GM12891 (cell line): Measurements from ENCODE around the gene ELL.

Experiments
- PAX5 ChIP-seq: IDR thresholded peaks from 2 replicates; pipeline ENCODE4 v1.6.1; 2011; ENCODE audit warnings: low read length, moderate library complexity, mild to moderate bottlenecking; ENCODE audit not compliant: insufficient read depth, severe bottlenecking
- POLR2A ChIP-seq: IDR thresholded peaks from 2 replicates; pipeline ENCODE4 v1.6.1; 2011; ENCODE audit warnings: low read depth, low read length, control low read depth
- POLR2AphosphoS5 ChIP-seq: IDR thresholded peaks from 2 replicates; pipeline ENCODE4 v1.6.1; 2011; ENCODE audit warnings: low read depth, low read length, control low read depth
- POU2F2 ChIP-seq: IDR thresholded peaks from 2 replicates; pipeline ENCODE4 v1.6.1; 2011; ENCODE audit warnings: low read depth, mild to moderate bottlenecking, control low read depth, low read length, moderate library complexity
- SPI1 ChIP-seq: IDR thresholded peaks from 2 replicates; pipeline ENCODE4 v1.6.1; 2011; ENCODE audit warnings: low read depth, low read length, control low read depth
- TAF1 ChIP-seq: IDR thresholded peaks from 2 replicates; pipeline ENCODE4 v1.6.1; 2011; ENCODE audit warnings: low read depth, low read length, control low read depth

DNA sequence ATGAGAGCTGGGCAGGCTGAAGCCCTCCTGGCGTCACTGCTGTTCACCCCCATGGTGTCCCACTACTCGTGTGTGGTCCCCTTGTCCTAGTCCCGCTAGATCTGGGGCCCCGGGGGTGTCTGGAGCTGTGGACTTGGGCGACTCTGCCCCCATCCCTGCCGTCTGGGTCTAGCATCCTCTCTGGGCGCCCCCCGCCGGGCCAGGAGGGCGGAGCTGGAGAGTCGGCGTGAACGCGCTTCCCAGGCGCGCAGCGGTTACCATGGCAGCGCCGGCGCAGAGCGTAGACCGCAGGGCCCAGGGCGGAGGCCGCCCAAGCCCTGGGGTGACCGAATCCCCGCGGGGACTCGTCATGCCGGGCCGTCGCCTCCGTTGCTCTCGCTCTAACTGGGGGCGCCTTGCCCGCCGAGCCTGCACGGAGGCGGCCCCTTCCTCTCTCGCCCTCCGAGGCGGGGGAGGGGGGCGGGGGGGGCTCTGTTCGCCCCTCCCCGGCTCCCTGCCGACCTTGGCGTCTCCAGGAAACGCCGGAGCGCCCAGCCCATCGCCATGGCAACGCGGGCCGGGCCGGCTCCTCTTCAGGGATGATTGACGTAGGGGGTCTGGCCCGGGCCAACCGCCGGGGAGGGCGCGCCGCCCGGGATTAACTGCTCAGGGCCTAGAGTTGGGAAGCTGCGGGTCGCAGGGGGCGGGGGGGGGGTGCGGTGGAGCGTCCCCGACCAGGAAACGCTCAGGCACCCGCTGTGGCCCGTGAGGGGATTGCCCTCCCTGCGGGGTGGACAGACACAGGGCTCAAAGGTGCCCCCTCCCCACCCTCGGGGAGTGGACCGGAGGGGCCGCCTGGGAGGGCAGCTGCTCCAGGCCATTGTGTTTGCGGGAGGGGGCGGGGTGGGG, 92.8 kb downstream of the ELL start:
- TF ChIP-seq POLR2AphosphoS5 (no peak), POU2F2 (no peak), TAF1 (no peak), POLR2A (no peak), SPI1 (no peak), PAX5 (no peak)
